Loucy (cell line): ENCODE data around the gene BUD31.
A peak's percentile ranks its signal among the peaks of the same experiment; 100 is the strongest.

Experiments
- H2AFZ ChIP-seq: fragments of 200-600 bp; sonication (generic); 2 replicates; pipeline ENCODE4 v1.6.0; 2016; ENCODE audit warnings: antibody characterized with exemption, mild to moderate bottlenecking, low read length, moderate library complexity
- H3F3A ChIP-seq: fragments of 200-600 bp; 2 replicates; pipeline ENCODE4 v1.6.0; 2016; ENCODE audit warnings: antibody characterized with exemption, low read depth, mild to moderate bottlenecking
- H3K27me3 ChIP-seq: fragments of 200-600 bp; sonication (generic); 2 replicates; pipeline ENCODE4 v1.6.1; 2014; ENCODE audit warnings: low read length, mild to moderate bottlenecking; ENCODE audit not compliant: insufficient read depth, poor library complexity, severe bottlenecking
- H3K36me3 ChIP-seq: fragments of 200-600 bp; sonication (generic); 2 replicates; pipeline ENCODE4 v1.6.1; 2016; ENCODE audit warnings: low read length; ENCODE audit not compliant: insufficient read depth
- H3K4me1 ChIP-seq: fragments of 200-600 bp; sonication (generic); 2 replicates; pipeline ENCODE4 v1.5.1; 2014; ENCODE audit warnings: low read length, mild to moderate bottlenecking; ENCODE audit not compliant: insufficient read depth, poor library complexity, severe bottlenecking
- H3K4me2 ChIP-seq: fragments of 200-600 bp; sonication (generic); 2 replicates; pipeline ENCODE4 v1.6.0; 2014; ENCODE audit warnings: antibody characterized with exemption, low read length, low read depth, mild to moderate bottlenecking; ENCODE audit not compliant: poor library complexity, severe bottlenecking
- H3K4me3 ChIP-seq: fragments of 200-600 bp; sonication (generic); 2 replicates; pipeline ENCODE4 v1.5.1; 2014; ENCODE audit warnings: low read length, mild to moderate bottlenecking, mixed read lengths; ENCODE audit not compliant: poor library complexity, severe bottlenecking
- H3K79me2 ChIP-seq: fragments of 200-600 bp; sonication (generic); 2 replicates; pipeline ENCODE4 v1.6.1; 2014; ENCODE audit warnings: low read length; ENCODE audit not compliant: insufficient read depth
- H3K9ac ChIP-seq: fragments of 200-600 bp; sonication (generic); 2 replicates; pipeline ENCODE4 v1.6.0; 2014; ENCODE audit warnings: mild to moderate bottlenecking, low read depth, low read length, moderate library complexity; ENCODE audit not compliant: poor library complexity, severe bottlenecking
- H3K9me2 ChIP-seq: fragments of 200-600 bp; sonication (generic); replicated peaks from 2 replicates; pipeline ENCODE4 v1.6.1; 2016; ENCODE audit warnings: low read depth, low read length, mixed read lengths
- H3K9me3 ChIP-seq: fragments of 200-600 bp; sonication (generic); 2 replicates; pipeline ENCODE4 v1.6.1; 2014; ENCODE audit warnings: mild to moderate bottlenecking, antibody characterized with exemption, low read length, low read depth; ENCODE audit not compliant: insufficient read depth
- H4K20me1 ChIP-seq: fragments of 200-600 bp; sonication (generic); 2 replicates; pipeline ENCODE4 v1.6.0; 2014; ENCODE audit warnings: antibody characterized with exemption, low read length, mild to moderate bottlenecking; ENCODE audit not compliant: insufficient read depth, poor library complexity, severe bottlenecking
- EZH2phosphoT487 ChIP-seq: fragments of 200-600 bp; IDR thresholded peaks from 2 replicates; pipeline ENCODE4 v1.6.1; 2018; ENCODE audit warnings: antibody characterized with exemption, mild to moderate bottlenecking, moderate library complexity, borderline replicate concordance
- TF ChIP-seq, protein P1 (sequence below): fragments of 200-600 bp; sonication (generic); conservative IDR thresholded peaks from 2 replicates; pipeline ENCODE4 v1.5.1; 2014; ENCODE audit warnings: mild to moderate bottlenecking, antibody characterized with exemption, low read length

Gene BUD31

DNA sequence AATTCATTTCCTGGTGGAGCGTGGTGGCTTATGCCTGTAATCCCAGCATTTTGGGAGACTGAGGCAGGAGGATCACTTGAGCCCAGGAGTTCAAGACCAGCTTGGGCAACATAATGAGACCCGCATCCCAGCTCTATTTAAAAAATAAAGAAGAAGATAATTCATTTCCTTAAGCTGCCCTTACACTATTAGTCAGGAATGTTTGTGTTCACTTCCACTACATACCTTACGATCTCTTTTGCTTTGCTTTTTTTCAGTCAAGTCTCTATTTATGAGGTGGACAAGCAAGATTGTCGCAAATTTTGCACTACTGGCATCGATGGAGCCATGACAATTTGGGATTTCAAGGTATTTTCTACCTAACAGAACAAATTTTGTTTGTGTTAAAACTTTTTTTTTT lies 45.5 kb upstream of the BUD31 start:
- Histone ChIP-seq H3K4me1 (no peaks in the 10 kb centered on the region), H3K27me3 (no peaks in the 10 kb centered on the region), H2AFZ (no peak overlapping the region), H3K4me3 (no peak overlapping the region), H3K36me3 (peaks cover 75% of the 10 kb centered on the region), H3F3A (no peaks in the 10 kb centered on the region), H3K9me2 (no peaks in the 10 kb centered on the region), H3K4me2 (no peak overlapping the region), H3K9me3 (no peaks in the 10 kb centered on the region), H3K9ac (no peak overlapping the region), H3K79me2 (no peaks in the 10 kb centered on the region), H4K20me1 (no peaks in the 10 kb centered on the region)
- TF ChIP-seq EZH2phosphoT487, result no peak
- TF ChIP-seq, protein P1, sequence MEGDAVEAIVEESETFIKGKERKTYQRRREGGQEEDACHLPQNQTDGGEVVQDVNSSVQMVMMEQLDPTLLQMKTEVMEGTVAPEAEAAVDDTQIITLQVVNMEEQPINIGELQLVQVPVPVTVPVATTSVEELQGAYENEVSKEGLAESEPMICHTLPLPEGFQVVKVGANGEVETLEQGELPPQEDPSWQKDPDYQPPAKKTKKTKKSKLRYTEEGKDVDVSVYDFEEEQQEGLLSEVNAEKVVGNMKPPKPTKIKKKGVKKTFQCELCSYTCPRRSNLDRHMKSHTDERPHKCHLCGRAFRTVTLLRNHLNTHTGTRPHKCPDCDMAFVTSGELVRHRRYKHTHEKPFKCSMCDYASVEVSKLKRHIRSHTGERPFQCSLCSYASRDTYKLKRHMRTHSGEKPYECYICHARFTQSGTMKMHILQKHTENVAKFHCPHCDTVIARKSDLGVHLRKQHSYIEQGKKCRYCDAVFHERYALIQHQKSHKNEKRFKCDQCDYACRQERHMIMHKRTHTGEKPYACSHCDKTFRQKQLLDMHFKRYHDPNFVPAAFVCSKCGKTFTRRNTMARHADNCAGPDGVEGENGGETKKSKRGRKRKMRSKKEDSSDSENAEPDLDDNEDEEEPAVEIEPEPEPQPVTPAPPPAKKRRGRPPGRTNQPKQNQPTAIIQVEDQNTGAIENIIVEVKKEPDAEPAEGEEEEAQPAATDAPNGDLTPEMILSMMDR, result no peak

DNA sequence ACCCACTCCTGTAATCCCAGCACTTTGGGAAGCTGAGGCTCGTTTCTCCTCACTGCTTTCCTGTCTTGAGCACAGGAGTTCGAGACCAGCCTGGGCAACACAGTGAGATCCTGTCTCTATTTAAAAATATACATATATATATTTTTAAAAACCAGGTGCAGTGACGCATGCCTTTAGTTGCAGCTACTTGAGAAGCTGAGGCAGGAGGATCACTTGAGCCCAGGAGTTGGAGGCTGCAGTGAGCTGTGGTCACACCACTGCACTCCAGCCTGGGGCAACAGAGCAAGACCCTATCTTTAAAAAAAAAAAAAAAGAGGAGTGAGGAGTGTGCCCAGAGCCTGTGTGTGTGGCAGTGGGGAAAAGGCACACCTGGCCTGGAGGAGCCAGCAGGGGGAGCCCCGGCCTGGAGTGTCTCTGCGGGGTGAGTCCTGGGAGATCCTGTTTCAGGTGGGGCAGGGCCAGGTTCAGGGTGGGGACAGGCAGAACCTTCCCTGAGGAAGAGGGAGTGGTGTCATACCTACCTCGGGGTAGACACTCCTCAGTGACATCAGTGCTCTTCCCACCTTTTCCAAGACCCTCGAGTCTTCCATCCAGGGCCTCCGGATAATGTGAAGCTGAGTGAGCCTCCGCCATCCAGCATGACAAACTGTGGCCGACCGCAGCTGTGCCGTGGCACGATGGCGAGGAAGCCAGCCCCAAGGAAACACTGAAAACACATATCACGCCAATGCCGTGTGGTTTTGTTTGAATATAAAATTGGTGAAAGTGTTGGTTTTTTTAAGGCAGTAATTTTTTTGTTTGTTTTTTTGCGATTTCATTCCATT lies 43.2 kb upstream of the BUD31 start:
- H3K9me3 ChIP-seq, result no peaks in the 10 kb centered on the region
- H3K9me2 ChIP-seq, result no peaks in the 10 kb centered on the region
- H2AFZ ChIP-seq, result no peak overlapping the region
- no peak overlapping the region for H3K4me2 ChIP-seq
- no peak overlapping the region for H3K4me3 ChIP-seq
- no peak overlapping the region for H3K9ac ChIP-seq
- H3K36me3 ChIP-seq, result peaks cover 58% of the 10 kb centered on the region
- H3K79me2 ChIP-seq, result no peaks in the 10 kb centered on the region
- H3F3A ChIP-seq, result no peaks in the 10 kb centered on the region
- H4K20me1 ChIP-seq, result no peaks in the 10 kb centered on the region
- H3K4me1 ChIP-seq, result no peaks in the 10 kb centered on the region
- TF ChIP-seq, protein P1, result peak; percentile 62
- no peak for TF ChIP-seq EZH2phosphoT487
- no peaks in the 10 kb centered on the region for H3K27me3 ChIP-seq

DNA sequence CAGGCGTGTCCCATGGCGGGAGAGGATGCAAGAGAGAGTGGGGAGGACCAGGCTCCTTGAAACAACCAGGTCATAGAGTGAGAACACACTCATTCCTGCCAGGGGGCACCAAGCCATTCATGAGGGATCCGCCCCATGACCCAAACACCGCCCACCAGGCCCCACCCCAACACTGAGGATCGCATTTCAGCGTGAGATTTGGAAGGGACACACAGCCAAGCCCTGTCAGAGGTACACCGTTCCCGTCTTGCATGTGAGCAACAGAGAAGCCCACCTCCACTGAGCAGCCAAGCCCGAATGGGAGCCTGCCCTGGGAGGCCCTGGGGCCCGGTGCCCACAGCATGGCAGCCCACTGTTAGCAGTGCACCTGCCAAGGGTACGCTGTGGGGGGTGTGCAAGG lies 42.1 kb upstream of the BUD31 start:
- Histone ChIP-seq H3K4me3 (no peak overlapping the region), H4K20me1 (no peaks in the 10 kb centered on the region), H2AFZ (no peak overlapping the region), H3K9me2 (no peaks in the 10 kb centered on the region), H3K27me3 (no peaks in the 10 kb centered on the region), H3K9ac (no peak overlapping the region), H3K4me2 (no peak overlapping the region), H3K36me3 (peaks cover 48% of the 10 kb centered on the region), H3K79me2 (no peaks in the 10 kb centered on the region), H3K4me1 (no peaks in the 10 kb centered on the region), H3F3A (no peaks in the 10 kb centered on the region), H3K9me3 (no peaks in the 10 kb centered on the region)
- TF ChIP-seq, protein P1, result no peak
